COLO668 (cell line): Measurements from ENCODE around the gene CCDC187.
A peak's percentile ranks its signal among the peaks of the same experiment; 100 is the strongest.

Source experiments
- DNase-seq: peaks from one replicate; lab custom pipeline; 2025; ENCODE audit not compliant: unreplicated experiment; lab: John Stamatoyannopoulos, UW

The CCDC187 gene

DNA sequence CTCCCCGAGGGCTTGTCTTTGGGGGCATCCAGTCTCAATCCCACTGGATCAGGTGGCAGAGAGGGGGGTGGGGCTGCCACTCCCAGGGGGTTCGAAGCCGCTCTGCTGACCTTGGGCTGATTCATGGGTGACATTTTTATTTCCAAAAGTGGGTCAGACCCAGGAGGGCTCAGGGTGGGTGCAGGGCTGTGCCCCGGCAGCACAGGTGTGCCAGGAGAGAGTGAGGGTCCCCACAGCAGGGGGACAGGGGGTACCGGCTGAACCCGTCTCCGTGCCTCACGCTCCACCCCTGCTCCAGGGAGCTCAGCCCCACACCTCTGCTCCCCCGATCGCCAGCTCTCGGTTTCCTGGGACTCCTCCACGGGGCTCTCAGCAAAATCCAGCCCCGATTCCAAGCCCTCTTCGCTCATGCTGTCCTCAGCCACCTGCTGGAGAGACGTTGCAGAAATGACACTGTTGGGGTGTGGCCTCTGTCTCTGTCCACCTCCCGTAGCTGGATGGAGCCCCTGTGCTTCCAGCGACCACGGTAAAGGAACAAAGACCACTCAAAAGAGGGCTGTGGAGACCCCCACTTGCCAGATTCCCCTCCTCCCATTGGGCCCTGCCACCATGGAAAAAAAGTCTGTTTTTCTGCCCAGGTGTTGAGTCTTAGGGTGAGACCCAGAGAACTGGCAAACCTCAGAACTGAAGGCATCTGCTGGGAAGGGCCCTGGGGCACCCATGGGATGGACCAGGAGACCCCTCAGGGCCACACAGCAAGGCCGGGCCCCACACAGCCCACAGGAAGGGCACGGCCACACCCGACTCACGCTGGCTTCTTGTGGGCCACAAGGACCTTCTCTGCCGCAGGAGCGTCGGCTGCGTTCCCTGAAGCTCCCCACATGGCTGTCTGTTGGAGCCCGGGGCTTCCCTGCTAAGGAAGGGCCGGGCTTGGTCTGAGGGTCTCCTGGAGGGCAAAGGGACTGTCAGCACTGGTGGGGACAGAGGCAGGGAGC lies 47.7 kb downstream of the CCDC187 start:
- peak; percentile 43 for DNase-seq

DNA sequence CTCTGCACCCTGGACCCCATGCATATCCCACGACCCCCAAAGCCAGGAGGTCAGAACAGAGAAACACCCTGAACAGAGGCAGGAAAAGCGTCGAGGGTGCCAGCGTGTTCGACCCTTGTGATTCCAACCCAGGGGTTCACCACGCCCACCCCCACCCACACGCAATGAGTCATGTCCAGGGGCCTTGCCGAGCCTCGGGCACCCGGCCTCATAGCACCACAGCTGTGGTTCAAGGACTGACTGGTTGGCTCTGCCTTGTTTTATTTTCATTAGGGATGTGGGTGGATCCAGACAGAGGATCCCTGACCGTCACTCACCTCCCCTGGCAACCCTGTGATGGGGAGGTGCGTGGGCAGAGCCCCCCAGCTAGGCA lies 48.7 kb downstream of the CCDC187 start:
- no peak for DNase-seq

DNA sequence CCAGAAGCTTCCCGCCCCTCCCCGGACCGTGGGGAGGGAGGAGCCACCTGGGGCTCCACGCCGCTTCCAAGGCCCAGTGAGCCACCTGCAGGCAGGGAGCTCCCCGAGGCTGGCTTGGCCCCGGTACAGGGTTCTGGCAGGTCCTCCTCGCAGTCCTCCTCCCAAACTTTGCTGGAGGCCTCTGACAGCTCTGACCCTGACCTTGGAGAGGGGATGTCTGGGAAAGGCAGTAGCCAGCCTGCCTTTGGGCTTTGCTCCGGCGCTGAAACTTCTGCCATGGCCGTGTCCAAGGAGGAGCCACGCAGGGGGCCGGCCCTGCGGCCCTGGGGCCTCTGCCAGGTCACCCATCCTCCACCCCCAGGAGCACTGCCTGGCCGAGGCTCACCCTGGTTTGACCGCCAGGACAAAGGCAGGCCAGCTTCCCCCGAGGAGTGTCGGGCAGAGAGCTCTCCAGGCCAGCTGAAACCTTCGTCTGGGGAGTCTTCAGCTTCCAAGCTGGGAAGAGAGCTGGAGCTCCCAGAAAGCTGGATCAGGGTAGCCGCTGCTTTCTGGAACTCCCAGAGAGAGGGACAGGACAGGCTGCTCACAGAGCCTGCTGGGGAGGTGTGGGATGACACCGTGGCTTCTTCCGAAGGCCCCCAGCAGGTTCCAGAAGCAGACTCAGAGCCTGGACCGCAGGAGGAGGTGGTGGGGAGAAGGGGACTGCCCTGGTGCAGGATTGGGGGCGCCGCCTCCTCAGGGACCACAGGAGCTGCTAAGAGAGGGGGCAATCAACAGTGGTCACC lies 49.3 kb downstream of the CCDC187 start:
- DNase-seq: no peak

DNA sequence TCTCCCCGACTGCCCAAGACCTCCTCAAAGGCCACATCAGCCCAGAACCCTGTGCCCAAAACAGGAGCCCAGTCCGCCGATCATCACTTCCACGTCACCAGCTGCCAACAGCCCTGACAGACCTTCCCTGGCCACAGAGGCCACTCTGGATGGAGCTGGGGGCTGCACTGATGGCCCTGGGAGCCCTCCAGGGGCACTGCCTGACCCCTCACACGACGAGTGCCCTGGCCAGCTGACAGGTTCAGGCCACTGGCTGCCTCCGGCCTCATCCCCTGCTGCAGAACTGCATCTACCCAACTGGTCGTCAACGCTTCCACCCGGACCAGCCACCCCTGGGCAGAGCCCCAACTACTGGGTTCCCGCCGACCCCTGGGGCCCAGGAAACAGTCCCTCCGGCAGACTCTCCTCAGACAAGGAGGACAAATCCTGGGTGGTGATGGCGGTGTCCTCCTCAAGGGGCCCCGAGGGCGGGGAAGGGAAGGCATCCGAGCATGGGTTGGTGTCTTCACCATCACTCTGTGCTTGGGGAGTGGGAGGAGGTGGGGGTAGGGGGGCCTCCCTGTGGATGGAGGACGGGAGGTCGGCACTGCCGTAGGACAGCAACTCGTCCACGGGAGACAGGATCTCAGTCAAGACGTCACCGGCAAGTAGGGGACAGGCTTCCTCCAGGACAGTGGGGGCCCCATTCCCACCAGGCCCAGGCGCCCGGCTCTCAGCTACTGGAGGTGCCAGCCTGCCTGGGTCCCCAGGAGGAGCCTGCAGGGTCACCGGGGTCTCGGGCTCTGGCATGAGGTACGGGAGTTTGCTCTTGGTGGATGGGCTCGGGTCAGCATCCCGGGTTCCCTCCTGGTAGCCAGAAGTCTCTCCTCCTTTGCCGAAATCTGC lies 50.4 kb downstream of the CCDC187 start:
- no peak for DNase-seq

DNA sequence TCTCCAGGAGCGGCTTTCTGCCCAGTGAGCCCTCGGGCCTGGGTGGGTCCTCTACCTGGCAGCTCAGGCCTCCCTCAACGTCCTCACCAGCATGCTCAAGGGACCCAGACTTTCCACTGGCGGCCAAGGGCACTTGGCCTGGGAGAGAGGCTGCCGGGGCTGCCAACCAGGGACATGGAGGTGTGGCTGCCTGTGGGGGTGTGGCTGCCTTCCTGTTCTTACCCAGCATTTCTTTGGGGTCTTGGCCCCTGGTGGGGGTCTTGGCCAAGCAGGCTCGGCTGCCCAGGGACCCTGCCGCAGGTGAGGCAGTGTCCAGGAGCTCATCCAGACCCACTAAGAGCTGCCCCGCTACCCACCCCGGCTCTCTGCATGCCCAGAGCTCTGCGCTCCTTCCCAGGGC lies 51.0 kb downstream of the CCDC187 start:
- DNase-seq: no peak

DNA sequence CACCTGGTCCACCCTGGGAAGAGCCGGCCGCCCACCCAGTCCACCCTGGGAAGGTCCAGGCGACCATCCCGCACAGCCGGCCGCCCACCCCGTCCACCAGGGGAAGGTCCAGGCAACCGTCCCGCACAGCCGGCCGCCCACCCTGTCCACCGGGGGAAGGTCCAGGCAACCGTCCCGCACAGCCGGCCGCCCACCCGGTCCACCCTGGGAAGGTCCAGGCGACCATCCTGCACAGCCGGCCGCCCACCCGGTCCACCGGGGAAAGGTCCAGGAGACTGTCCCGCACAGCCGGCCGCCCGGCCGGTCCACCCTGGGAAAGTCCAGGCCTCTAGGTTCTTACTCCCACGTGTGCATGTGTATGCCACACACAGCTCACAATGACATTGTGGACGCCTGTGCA lies 51.6 kb downstream of the CCDC187 start:
- no peak for DNase-seq

DNA sequence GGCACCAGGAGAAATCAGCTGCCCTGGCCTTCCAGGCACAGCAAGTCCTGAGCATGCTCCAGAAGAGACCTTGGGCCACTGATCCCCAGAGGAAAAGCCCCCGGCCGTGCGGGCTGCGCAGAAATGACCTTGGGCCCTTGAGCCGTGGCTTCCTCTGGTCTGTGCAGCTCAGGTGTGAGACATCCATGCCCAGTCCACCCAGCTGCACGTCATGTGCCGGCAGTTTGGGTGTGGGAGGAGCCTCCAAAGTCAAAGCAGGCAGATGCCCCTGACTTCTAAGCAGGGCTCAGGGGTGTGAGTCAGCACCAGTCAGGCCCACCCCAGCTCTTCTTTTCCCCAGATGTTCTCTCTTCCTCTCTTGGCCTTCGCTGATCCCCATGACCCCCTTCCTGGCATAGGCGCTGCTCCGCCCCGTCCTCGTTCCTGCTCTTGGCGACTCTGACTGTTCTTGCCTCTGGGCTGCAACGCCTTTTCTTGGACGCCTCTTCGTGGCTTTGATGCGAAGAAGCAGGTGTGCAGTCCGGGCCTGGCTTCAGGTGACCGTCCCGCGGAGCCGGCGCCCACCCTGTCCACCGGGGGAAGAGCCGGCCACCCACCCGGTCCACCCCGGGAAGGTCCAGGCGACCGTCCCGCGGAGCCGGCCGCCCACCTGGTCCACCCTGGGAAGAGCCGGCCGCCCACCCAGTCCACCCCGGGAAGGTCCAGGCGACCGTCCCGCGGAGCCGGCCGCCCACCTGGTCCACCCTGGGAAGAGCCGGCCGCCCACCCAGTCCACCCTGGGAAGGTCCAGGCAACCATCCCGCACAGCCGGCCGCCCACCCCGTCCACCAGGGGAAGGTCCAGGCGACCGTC lies 52.4 kb downstream of the CCDC187 start:
- no peak for DNase-seq

DNA sequence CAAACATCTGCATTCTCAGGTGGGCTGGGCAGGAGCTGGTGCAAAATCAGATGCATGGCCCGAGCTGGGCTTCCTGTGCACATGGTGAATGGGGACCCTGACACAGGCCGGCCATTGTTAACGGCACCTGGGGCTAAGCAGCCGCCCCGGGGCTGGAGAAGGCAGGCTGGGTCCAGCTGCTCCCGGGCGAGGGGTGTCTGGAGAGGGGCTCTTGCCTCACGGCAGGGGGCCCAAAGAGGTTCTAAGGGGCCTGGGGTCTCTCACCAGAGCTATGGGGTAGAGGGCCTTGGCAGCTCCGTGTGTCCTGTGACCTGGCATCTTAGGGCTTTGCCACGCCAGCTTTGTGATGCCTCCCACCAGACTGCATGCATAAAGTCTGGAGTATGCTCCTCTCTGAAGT lies 53.2 kb downstream of the CCDC187 start:
- DNase-seq: no peak

DNA sequence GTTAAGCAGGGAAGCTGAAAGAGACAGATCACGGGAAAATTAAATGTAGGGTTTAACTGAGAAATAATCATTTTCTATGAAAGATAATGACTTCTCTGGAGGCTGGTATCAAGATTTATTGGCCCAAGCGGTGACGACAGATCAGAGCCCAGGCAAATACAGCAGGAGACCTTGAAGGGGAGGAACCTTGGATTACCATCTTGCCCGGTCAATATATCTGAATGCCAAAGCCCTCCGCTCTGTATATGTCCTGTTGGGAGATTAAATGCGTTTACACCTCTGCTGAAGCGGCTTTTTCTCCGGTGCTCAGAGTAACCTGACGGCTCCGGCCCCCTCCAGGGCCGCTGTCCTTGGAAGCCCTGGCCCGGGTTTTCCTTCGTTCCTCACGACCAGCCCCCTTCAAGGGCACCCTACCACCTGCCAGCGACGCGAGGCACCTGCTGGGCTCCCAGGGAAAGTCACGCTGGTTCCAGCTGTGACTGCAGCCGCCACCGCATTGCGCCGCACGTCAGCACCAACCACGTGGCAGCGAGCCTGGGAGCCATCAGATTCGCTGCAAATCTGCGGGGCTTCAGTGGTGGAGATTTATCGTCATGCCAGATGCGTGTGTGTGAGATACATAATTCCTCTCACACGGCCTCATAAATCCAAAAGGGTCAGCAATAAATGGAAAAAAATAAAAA lies 53.9 kb downstream of the CCDC187 start:
- peak; percentile 80 for DNase-seq

DNA sequence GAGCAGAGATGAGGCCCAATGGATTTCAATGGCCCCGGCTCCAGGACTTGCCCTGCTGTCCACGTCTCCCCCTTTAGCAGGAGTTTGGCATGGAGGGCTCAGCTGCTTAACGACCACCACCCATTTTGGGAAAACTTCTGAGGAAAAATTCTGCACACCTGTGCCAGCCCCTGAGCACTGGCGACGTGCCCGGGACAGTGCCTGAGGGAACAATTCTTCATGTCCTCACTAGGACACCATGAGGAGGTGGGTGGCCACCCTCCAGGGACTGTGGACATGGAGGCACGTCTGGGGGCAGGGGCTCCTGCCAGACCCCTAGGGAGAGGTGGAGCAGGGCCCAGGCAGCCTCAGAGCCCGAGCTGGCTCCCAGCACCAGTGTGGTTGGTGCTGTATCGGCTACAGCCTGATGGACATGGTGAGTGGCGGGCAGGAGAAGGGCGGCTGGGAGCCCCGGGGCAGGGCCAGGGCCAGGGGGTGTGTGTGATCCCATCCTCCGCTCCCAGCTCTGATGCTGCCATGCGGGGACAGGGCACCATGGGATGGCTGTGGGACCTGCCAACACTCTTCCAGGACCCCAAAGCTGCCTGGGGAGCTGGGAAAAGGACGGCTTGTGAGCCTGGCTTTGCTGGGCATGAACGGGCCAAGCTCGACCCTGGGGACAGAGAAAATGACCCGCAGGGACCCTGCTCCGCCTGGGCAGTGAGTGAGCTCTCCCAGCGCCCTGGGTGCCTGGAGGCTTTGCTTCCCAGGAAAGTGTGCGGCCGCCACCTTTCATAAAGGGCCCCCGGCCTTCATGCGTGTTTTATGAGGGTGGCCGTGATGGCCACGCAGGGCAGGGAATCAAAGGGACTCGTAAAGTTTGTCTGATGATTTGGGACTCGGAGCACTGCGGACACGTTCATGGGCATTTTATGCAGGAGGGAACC lies 54.7 kb downstream of the CCDC187 start:
- DNase-seq: no peak

DNA sequence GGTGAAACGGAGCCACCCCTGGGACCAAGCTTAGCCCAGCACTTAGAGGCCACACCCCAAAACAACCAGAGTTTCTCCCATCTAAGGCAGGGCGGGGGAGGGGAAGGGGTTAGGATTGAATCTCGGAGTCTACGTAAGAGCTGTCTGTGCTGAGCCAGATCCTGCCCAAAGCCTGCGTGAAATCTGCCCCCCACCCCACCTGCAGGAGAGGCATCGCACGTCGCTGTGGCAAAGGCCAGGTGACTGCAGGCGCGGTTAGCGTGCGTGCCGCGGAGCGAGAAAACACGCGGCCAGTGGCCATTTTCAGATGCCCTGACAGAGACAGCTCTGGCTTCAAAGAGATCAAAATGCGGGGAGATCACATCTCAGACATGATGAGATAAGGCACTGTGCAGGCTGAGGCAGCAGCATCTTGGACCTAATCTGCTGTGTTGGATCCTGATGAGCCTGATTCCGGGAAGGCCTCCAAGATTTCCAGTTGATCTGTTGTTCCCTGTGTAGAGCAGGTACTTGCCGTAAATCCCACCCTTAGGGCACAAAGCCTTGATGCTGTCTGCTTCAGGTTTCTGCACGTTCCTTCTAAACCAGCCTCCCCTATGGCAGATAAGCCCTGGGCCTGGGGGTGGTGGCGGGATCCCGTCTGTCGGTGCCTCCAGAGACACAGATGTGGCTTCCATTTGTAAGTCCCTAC lies 55.8 kb downstream of the CCDC187 start:
- DNase-seq: no peak

DNA sequence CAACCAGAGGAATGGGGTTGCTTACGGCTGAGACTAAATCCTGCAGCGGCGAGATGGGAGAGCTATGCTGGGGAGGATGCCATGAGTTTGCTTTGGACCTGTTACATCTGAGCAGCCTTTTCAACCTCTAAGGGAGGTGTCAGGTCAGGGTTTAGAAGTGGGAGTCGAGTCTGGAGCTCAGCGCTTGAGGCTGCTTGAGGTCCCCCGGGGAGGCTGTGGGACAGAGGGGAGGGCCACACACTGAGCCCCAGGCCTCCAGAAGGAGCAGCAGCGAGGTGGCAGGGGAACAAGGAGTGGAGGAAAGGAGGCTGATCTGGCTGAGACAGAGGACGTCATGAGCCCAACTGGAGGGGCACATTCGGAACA lies 56.4 kb downstream of the CCDC187 start:
- no peak for DNase-seq

DNA sequence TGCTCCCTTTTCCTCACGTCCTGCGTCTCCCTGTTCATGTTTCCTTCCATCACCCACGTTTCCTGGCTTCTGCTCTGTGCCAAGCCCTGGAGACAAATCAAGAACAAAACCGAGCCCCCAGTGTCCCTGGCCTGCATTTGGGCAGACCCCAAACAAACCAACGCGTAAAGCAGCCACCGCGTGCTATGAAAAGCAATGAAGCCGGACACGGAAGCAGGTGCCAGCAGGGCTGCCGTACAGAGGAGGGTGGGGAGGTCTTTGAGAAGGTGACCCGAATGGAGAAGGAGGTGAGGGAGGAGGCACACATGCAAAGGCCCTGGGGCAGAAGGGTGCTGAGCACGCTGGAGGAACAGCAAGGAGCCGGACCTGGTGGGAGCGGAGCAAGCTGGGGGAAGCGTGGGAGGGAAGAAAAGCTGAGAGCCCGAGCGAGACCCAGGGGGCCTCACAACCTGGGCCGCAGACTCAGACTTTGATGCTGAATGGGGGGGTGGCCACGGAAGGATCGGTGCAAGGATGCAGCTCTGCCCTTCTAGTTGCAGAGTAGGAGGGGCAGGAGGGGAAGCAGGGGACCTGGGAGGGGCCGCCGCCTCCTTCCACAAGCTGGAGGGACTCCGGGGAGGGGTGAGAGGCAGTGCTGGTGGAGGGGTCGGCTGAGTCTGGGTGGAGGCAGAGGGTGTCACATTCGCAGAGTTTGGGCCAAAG lies 56.9 kb downstream of the CCDC187 start:
- DNase-seq: no peak

DNA sequence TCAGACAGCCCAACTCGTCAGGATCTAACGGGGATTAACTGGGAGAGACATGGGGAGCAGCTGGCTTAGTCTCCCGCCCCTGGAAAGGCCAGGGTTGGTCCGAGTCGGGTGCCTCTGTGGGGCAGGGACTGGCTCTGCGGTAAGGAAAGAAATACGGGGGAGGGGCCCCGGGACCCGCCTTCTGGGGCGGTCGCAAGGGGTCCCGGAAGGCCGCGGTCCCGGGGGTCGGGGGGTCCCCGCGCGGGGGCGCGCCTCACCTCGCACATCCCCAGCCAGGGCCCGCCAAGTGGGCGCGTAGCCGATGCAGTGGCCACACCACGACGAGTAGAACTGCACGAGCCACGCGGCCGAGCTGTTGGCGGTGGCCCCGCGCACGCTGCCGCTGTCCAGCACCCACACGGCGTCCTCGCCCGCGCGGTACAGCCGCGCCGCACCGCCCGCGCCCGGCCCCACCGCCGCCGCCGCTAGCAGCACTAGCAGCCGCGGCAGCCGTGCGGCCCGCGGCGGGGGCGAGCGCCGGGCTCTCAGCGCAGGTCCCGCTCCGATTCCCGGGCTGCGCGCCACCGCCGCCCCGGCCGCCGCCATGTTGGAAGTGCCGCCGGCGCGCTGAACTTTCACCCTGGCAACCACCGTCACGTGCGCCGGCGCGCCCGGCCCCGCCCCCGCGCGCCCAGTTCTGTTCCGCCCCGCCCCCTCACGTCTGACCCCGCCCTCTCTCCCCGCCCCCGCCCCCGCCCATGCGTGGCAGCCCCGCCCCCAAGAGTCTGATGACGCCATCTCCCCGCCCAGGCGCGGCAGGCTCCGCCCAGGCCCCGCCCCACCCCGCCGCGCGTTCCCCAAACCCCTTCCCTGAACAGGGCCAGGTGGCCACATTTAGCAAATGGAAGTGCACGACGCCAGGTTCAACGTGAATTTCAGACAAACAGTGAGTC lies 58.4 kb downstream of the CCDC187 start, which contains the start of gene QSOX2:
Gene QSOX2, minus strand, starts transcription at position 594 of the 932 bp plus-strand sequence. Its CDS starts 9 bp downstream, at position 585.
- DNase-seq: peak; percentile 89

DNA sequence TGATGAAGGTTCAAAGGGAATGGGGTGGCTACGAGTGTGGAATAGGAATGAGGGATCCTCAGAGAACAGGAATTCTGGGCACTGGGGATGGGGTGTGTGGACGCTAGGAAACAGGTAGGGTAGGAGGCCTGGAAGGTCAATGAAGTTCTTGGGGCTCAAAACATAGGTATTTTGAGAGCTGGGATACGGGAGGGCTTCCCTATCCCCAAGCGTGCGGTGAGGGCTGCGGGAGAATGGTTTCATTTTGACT lies 59.0 kb downstream of the CCDC187 start:
- DNase-seq: no peak

DNA sequence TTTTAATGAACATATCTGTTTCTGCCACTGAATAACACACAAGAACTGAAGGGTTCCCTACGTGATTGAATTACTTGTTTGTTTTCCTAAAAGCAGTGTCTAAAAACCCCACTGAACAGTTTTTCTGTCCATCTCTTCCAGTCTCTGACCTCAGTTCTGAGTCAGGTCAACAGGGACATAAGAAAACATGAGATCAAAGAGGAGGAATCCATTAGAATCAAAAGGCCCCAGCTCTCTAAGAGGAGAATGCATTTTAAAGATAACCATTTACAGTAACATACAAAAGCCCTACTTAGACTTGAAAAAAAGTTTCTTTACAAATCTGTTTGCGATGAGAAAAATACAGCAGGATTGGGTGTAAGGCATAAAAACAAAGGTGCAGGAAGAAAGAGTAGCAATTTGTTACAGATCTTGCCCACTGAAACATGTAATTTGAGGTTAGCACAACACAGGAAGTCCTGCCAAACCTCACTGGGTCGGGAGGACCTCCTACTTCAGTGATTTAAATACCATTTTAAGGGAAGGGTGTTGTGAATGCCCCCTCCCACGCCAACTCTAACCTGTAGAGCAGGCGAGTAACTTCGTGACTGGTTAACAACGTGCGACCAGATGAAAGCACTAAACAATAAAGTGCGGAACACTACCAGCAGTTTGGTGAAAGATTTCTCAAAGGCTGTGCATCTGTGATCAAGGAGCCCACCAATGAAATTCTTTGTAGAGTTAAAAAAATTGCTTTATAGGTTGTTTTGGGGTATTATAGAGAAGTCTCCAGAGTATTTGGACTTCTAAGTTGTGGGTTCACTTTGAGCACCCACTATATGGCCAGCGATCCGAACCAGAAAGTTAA lies 59.5 kb downstream of the CCDC187 start:
- no peak for DNase-seq
